Upper lobe of left lung (tissue), 6 donors: ENCODE data around the gene CDK6. TPM values are rescaled to one million over a fixed set of nuclear protein-coding genes. Genes with fewer than 3 reads are reported as not detected.
A peak's percentile ranks its signal among the peaks of the same experiment; 100 is the strongest.

Experiments
- ATAC-seq, 2 donors: fragments of 200-7000 bp; cut with Tn5 transposase; one replicate each; pipeline ENCODE4 v1.9.1; 2022; ENCODE audit warnings: mild to moderate bottlenecking in 2 of 2, moderate library complexity in 2 of 2; ENCODE audit not compliant: low FRiP score in 2 of 2
- DNase-seq, 2 donors: peaks; one replicate each; pipeline ENCODE4 v3.0.0-alpha.2; 2019 to 2020
- H3K27ac ChIP-seq, 4 donors: fragments of 200-600 bp; sonication (generic); one replicate each; pipeline ENCODE4 v1.5.1; 2016 to 2019
- H3K27me3 ChIP-seq, 4 donors: fragments of 200-600 bp; sonication (generic); one replicate each; pipeline ENCODE4 v1.5.1; 2017 to 2019
- H3K36me3 ChIP-seq, 4 donors: fragments of 200-600 bp; sonication (generic); one replicate each; pipeline ENCODE4 v1.5.1; 2016 to 2019
- H3K4me1 ChIP-seq, 4 donors: fragments of 200-600 bp; sonication (generic); one replicate each; pipeline ENCODE4 v1.5.1; 2018 to 2019
- H3K4me3 ChIP-seq, 4 donors: fragments of 200-600 bp; sonication (generic); one replicate each; pipeline ENCODE4 v1.5.1; 2017 to 2019; ENCODE audit warnings: mild to moderate bottlenecking in 2 of 4, moderate library complexity in 1 of 4
- H3K9me3 ChIP-seq, 4 donors: fragments of 200-600 bp; sonication (generic); one replicate each; pipeline ENCODE4 v1.5.1; 2018 to 2019
- EP300 ChIP-seq, 4 donors: sonication (generic); formaldehyde crosslinking; IDR thresholded peaks; one replicate each; pipeline ENCODE4 v1.5.1; 2017; ENCODE audit warnings: antibody characterized with exemption in 4 of 4, control low read depth in 2 of 4
- POLR2A ChIP-seq, 4 donors: fragments of 450-650 bp; IDR thresholded peaks; one replicate each; pipeline ENCODE4 v1.5.1; 2016 to 2017; ENCODE audit warnings: antibody characterized with exemption in 4 of 4, mild to moderate bottlenecking in 2 of 4
- POLR2AphosphoS5 ChIP-seq, 2 donors: sonication (generic); formaldehyde crosslinking; IDR thresholded peaks; one replicate each; pipeline ENCODE4 v1.5.1; 2017; ENCODE audit warnings: antibody characterized with exemption in 2 of 2
- WGBS, 2 donors: methylation state at CpG; one replicate each; pipeline ENCODE4 v1.1.5; 2017 to 2018; 5-methylcytosine and 5-hydroxymethylcytosine counted together
- total RNA-seq, 6 donors: library from RNA; depleted of rRNA in 4 of 6; stranded (reverse); fragments of >200 nt in 4 of 6; gene quantifications; one replicate each; pipeline versions ENCODE4 v1.1.0 to v1.2.1, GENCODE V29; 2016 to 2021
- TF ChIP-seq, protein P1 (sequence below), 6 experiments: fragments of 450-650 bp in 4 of 6; fragments of 200-600 bp in 2 of 6; sonication (generic) in 2 of 6; IDR thresholded peaks; one replicate each; pipeline ENCODE4 v1.5.1; 2016 to 2019; ENCODE audit warnings: antibody characterized with exemption in 6 of 6
- donor health status: DM: no; HTN: no; CAD: no; lungs with moderate emphysema.
- donor health status: DM: no; HTN: yes; CAD: no; lungs with severe emphysema.

Gene CDK6
- total RNA-seq, 6 donors from 2014 or later = 15.7 to 26.9 (median 19.9) TPM

DNA sequence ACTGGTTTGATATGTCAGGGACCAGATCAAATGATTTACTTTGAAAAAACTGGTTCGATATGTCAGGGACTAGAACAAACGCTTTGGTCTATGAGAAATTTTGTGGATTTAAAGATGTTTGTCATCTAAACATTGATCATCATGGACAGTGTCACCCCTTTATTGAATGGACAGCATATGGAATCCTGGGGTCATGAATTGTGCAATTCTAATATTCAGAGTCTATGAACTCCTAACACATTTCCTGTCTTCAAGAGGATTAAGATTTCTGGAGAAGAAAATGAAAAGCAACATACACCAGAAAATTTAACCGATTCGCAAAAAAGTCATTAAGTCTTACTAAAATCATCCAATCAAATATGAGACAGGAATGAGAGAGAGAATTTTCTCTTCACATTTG is 139.8 kb downstream of the CDK6 start:
- Histone ChIP-seq H3K4me1 (peaks cover 8 to 26% (median 17%) of the 10 kb centered on the region in 4 donors), H3K27me3 (no peaks in the 10 kb centered on the region), H3K9me3 (no peaks in the 10 kb centered on the region), H3K27ac (peak overlapping the region in 3 of 4 donors; percentile 71 to 83 (median 73)), H3K4me3 (no peak overlapping the region), H3K36me3 (no peaks in the 10 kb centered on the region)
- TF ChIP-seq POLR2A (IDR thresholded peaks at IDR 0.05) = no peak
- TF ChIP-seq EP300 (IDR thresholded peaks at IDR 0.05) = no peak
- no peak for TF ChIP-seq POLR2AphosphoS5 (IDR thresholded peaks at IDR 0.05)
- TF ChIP-seq, protein P1, sequence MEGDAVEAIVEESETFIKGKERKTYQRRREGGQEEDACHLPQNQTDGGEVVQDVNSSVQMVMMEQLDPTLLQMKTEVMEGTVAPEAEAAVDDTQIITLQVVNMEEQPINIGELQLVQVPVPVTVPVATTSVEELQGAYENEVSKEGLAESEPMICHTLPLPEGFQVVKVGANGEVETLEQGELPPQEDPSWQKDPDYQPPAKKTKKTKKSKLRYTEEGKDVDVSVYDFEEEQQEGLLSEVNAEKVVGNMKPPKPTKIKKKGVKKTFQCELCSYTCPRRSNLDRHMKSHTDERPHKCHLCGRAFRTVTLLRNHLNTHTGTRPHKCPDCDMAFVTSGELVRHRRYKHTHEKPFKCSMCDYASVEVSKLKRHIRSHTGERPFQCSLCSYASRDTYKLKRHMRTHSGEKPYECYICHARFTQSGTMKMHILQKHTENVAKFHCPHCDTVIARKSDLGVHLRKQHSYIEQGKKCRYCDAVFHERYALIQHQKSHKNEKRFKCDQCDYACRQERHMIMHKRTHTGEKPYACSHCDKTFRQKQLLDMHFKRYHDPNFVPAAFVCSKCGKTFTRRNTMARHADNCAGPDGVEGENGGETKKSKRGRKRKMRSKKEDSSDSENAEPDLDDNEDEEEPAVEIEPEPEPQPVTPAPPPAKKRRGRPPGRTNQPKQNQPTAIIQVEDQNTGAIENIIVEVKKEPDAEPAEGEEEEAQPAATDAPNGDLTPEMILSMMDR (IDR thresholded peaks at IDR 0.05) = no peak
- no peak for ATAC-seq
- 89 to 94% methylated on average over 4 of the region's 4 CpGs for whole genome bisulfite sequencing, 2 donors
- no peak for DNase-seq

DNA sequence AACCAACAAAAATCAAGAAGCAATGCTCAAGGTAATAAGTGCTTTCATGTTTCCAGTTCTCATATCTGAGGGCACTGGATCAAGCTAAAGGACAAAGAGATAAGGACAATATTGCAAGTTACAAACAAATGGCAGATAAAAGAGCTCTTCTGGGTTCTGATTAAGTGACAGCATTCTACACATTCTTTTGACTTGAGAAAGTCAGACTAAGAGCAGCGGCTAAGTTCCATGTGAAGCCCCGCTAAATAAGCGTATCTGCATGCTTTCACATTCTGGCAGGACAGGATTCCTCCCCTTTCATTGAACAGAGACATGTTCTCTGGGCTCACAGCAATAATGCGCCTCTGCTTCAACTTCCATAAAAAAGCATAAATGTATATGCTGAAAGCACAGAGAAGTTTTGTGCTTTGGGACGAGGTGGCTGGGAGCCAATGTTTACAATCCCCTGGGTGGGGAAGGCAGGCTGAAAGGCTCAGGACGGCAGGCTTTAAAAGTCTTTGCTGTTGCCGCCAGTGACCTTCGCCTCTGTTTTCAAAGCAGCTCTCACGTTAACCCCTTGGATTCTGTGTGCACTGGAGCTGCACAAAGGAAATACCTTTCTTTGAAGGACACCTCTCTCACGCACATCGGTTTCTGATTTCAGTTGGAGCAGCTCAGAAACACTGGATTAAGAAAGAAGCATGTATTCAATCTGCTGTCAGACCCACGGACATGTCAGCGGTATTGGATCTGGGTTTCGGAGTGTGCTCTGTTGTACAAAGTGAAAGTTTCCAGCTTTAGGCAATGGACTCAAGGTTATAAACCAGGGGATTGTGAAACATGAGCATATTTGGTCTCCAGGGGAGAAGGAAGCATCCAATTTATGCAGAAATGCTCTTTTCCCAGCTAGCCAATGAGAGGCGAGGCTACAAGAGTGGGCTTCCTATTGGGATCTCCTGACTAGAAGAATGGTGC is 140.8 kb downstream of the CDK6 start:
- WGBS, 2 donors = 26 to 30% methylated on average over 15 of the region's 15 CpGs
- peak in 1 of 2 donors; percentile 22 for DNase-seq
- Histone ChIP-seq H3K27ac (peak overlapping the region; percentile 70 to 83 (median 72)), H3K27me3 (no peaks in the 10 kb centered on the region), H3K4me1 (peaks cover 8 to 30% (median 17%) of the 10 kb centered on the region in 4 donors), H3K9me3 (no peaks in the 10 kb centered on the region), H3K4me3 (peak overlapping the region; percentile 12 to 57 (median 45)), H3K36me3 (no peaks in the 10 kb centered on the region)
- peak; percentile 55 to 83 for ATAC-seq
- no peak for TF ChIP-seq EP300 (IDR thresholded peaks at IDR 0.05)
- TF ChIP-seq POLR2AphosphoS5 (IDR thresholded peaks at IDR 0.05) = peak in 1 of 2 donors; percentile 22
- TF ChIP-seq, protein P1 (IDR thresholded peaks at IDR 0.05) = no peak

DNA sequence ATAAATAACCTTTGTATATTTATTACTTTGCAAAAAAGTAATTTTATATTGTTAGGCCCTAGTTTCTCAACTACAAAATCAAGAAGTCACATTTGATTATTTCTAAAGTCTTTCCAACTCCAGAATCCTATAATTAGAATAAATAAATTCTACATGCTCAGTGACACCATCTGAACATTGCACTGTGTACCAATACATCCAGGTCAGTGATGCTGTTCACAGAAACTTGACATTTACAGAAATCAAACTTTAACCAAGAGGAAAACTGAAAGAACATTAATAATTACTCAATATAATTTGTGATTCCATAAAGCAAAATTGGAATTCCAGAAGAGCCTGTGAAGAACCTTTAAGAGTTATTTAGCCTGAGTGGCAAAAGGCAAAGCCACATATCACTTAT is 142.2 kb downstream of the CDK6 start:
- H3K4me3 ChIP-seq = no peak overlapping the region
- peaks cover 8 to 30% (median 16%) of the 10 kb centered on the region in 4 donors for H3K4me1 ChIP-seq
- H3K27me3 ChIP-seq = no peaks in the 10 kb centered on the region
- no peak for DNase-seq
- no peaks in the 10 kb centered on the region for H3K36me3 ChIP-seq
- no peak overlapping the region for H3K27ac ChIP-seq
- ATAC-seq = no peak
- no peaks in the 10 kb centered on the region for H3K9me3 ChIP-seq
- TF ChIP-seq EP300 (IDR thresholded peaks at IDR 0.05) (no peak), POLR2AphosphoS5 (IDR thresholded peaks at IDR 0.05) (no peak), POLR2A (IDR thresholded peaks at IDR 0.05) (no peak)
- TF ChIP-seq, protein P1 (IDR thresholded peaks at IDR 0.05) = no peak

DNA sequence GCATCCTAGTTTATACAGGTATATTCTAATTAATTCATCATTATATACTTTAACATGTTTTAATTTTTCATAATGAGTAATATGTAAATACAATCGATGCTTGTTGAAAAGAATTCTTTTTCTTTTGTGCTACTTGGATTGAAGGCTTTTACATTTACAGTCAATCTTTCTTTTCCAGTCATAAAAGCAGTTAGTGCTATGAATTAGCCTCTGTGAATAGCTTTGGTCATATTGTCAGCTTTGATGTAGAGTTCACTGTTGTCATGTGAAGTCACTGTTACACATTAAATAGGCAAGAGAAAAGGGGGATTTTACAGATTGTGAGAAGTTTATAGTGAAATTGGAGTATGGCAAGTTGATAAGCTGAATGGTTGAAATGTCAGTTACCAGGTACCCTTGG is 142.9 kb downstream of the CDK6 start:
- Histone ChIP-seq H3K27ac (no peak overlapping the region), H3K4me1 (peaks cover 3 to 25% (median 10%) of the 10 kb centered on the region in 4 donors), H3K27me3 (no peaks in the 10 kb centered on the region), H3K4me3 (no peak overlapping the region), H3K36me3 (no peaks in the 10 kb centered on the region), H3K9me3 (no peaks in the 10 kb centered on the region)
- ATAC-seq (no peak), DNase-seq (no peak)
- no peak for TF ChIP-seq POLR2A (IDR thresholded peaks at IDR 0.05)
- TF ChIP-seq POLR2AphosphoS5 (IDR thresholded peaks at IDR 0.05) = no peak
- TF ChIP-seq, protein P1 (IDR thresholded peaks at IDR 0.05) = no peak
- no peak for TF ChIP-seq EP300 (IDR thresholded peaks at IDR 0.05)
- 97 to 100% methylated on average over 1 of the region's 1 CpG for WGBS, 2 donors
